ENCODE measurements around the gene S100A14. TPM values are rescaled to one million over a fixed set of nuclear protein-coding genes. Genes with fewer than 3 reads are reported as not detected.
A peak's percentile ranks its signal among the peaks of the same experiment; 100 is the strongest.

Gene S100A14
- polyA plus RNA-seq, 1 donor from 2014 or later = not detected

DNA sequence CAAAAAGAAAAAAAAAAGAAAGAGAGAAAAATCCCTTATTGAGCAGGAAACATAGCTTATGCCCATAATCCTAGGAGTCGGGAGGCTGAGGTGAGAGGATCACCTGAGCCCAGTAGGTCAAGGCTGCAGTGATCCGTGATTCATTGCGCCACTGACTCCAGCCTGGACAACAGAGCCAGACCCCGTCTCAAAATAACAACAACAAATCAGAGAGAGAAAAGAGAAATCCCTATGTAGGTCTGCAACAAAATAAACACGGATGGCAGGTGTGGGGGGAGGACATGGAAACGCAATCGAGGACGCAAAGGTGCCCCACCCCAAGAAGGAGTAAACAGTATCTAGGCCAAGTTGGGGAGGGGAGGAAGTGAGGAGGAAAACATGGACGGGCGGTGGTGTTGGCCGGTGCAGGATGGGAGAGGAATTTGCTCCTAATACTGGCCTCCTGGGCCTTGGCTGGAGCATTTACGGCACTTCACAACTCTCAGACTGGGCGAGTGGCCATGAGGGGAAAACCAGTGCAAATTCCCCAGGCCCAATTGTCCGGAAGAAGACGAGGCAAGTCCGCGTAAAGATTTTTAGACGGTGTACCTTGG is 17.1 kb upstream of the S100A14 start:
- Histone ChIP-seq H3K36me3 (ENCODE audit: insufficient read depth, low read length) (peaks cover 8% of the 10 kb centered on the region), H3K27ac (ENCODE audit: low read length) (no peak overlapping the region), H3K4me2 (ENCODE audit: low read length) (no peak overlapping the region), H3F3A (ENCODE audit: insufficient read depth, low read length, poor library complexity, severe bottlenecking) (no peaks in the 10 kb centered on the region), H3K79me2 (replicated peaks; ENCODE audit: insufficient read depth, low read length) (peaks cover 31% of the 10 kb centered on the region), H3K9ac (ENCODE audit: low read length) (no peak overlapping the region), H4K20me1 (ENCODE audit: insufficient read depth) (no peaks in the 10 kb centered on the region), H3K9me2 (ENCODE audit: insufficient read depth, low read length) (no peaks in the 10 kb centered on the region), H3K9me3 (ENCODE audit: low read length) (no peaks in the 10 kb centered on the region), H3K4me3 (ENCODE audit: low read length) (peak overlapping the region; percentile 79), H3K27me3 (ENCODE audit: insufficient read depth, low read depth, low read length) (no peaks in the 10 kb centered on the region), H2AFZ (ENCODE audit: low read depth, low read length) (no peak overlapping the region)
- TF ChIP-seq REST (IDR thresholded peaks at IDR 0.05; ENCODE audit: borderline replicate concordance) = no peak
- TF ChIP-seq RAD21 (conservative IDR thresholded peaks at IDR 0.05) = no peak
- TF ChIP-seq SMC3 (conservative IDR thresholded peaks at IDR 0.05; ENCODE audit: poor library complexity) = no peak
- TF ChIP-seq EP300 (conservative IDR thresholded peaks at IDR 0.05; ENCODE audit: poor library complexity, severe bottlenecking) = no peak
- no peak for TF ChIP-seq CTCF (IDR thresholded peaks at IDR 0.05; ENCODE audit: poor library complexity, severe bottlenecking)
- TF ChIP-seq POLR2AphosphoS5 (IDR thresholded peaks at IDR 0.05) = no peak
- TF ChIP-seq MXI1 (conservative IDR thresholded peaks at IDR 0.05; ENCODE audit: poor library complexity, severe bottlenecking) = no peak
- no peak for TF ChIP-seq TAF1 (IDR thresholded peaks at IDR 0.05; ENCODE audit: low read depth)
- TF ChIP-seq EZH2 (IDR thresholded peaks at IDR 0.05; ENCODE audit: borderline replicate concordance, insufficient read depth, low read length, poor library complexity, severe bottlenecking) = no peak

DNA sequence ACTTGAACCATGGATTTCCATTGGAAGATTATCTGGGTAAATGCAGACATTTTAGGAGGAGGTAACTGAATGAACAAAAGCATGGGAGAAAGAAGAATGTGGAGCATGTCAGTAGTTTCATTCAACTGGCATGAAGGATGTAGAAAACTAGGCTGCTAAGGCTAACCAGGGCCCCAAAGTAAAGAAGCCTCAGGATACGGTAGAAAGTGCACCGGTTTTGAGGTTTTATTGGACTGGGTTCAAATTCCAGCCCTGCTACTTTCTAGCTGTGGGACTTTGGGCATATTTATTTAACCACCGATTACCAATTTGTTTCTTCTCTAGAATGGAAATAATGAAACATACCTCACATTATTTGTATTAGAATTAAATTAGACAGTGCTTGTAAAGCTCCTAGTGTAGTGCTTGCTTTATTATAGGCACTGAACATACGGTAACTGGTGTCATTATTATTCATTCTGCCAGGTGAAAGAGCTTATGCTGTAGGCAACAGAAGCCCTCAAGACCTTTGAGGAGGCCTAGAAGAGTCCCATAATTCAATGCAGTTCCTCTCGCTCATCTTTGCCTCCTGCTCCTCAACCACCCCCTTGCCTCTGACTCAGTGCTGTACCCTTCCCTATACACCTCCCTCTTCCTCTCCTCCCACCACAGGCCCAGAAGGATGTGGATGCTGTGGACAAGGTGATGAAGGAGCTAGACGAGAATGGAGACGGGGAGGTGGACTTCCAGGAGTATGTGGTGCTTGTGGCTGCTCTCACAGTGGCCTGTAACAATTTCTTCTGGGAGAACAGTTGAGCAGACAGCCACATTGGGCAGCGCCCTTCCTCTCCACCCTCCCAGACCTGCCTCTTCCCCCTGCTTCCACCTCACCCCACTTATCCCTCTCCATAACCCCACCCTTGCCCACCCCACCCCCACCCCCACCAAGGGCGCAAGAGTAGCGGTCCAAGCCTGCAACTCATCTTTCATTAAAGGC is 15.2 kb upstream of the S100A14 start:
- H3K9me2 ChIP-seq (ENCODE audit: insufficient read depth, low read length) = no peaks in the 10 kb centered on the region
- no peak for TF ChIP-seq MXI1 (conservative IDR thresholded peaks at IDR 0.05; ENCODE audit: poor library complexity, severe bottlenecking)
- TF ChIP-seq POLR2AphosphoS5 (IDR thresholded peaks at IDR 0.05) = no peak
- no peak for TF ChIP-seq CTCF (IDR thresholded peaks at IDR 0.05; ENCODE audit: poor library complexity, severe bottlenecking)
- no peak for TF ChIP-seq RAD21 (conservative IDR thresholded peaks at IDR 0.05)
- no peak for TF ChIP-seq EZH2 (IDR thresholded peaks at IDR 0.05; ENCODE audit: borderline replicate concordance, insufficient read depth, low read length, poor library complexity, severe bottlenecking)
- TF ChIP-seq REST (IDR thresholded peaks at IDR 0.05; ENCODE audit: borderline replicate concordance) = no peak
- TF ChIP-seq EP300 (conservative IDR thresholded peaks at IDR 0.05; ENCODE audit: poor library complexity, severe bottlenecking) = no peak
- no peak for TF ChIP-seq SMC3 (conservative IDR thresholded peaks at IDR 0.05; ENCODE audit: poor library complexity)
- no peak for TF ChIP-seq TAF1 (IDR thresholded peaks at IDR 0.05; ENCODE audit: low read depth)
- H3K36me3 ChIP-seq (ENCODE audit: insufficient read depth, low read length) = peaks cover under 1% of the 10 kb centered on the region
- no peaks in the 10 kb centered on the region for H4K20me1 ChIP-seq (ENCODE audit: insufficient read depth)
- H3K4me2 ChIP-seq (ENCODE audit: low read length) = no peak overlapping the region
- no peaks in the 10 kb centered on the region for H3K9me3 ChIP-seq (ENCODE audit: low read length)
- H3K9ac ChIP-seq (ENCODE audit: low read length) = no peak overlapping the region
- H2AFZ ChIP-seq (ENCODE audit: low read depth, low read length) = no peak overlapping the region
- H3K4me3 ChIP-seq (ENCODE audit: low read length) = no peak overlapping the region
- H3F3A ChIP-seq (ENCODE audit: insufficient read depth, low read length, poor library complexity, severe bottlenecking) = no peaks in the 10 kb centered on the region
- peaks cover 23% of the 10 kb centered on the region for H3K79me2 ChIP-seq (replicated peaks; ENCODE audit: insufficient read depth, low read length)
- H3K27ac ChIP-seq (ENCODE audit: low read length) = no peak overlapping the region
- H3K27me3 ChIP-seq (ENCODE audit: insufficient read depth, low read depth, low read length) = no peaks in the 10 kb centered on the region
